Tibial nerve (tissue), 4 donors: ENCODE measurements around the gene FAAH. TPM values are rescaled to one million over a fixed set of nuclear protein-coding genes. Genes with fewer than 3 reads are reported as not detected.

ENCODE experiments used
- DNase-seq, 2 donors: peaks; one replicate each; pipeline ENCODE4 v3.0.0-alpha.2; 2019; ENCODE audit warnings: low spot score in 2 of 2
- H3K27ac ChIP-seq, 4 donors: fragments of 200-600 bp; sonication (generic) in 3 of 4; one replicate each; pipeline ENCODE4 v1.5.1; 2017 to 2019; ENCODE audit warnings: mild to moderate bottlenecking in 1 of 4
- H3K27me3 ChIP-seq, 2 donors: fragments of 200-600 bp; sonication (generic) in 1 of 2; one replicate each; pipeline versions ENCODE4 v1.5.1 to v1.6.0; 2017 to 2019
- H3K36me3 ChIP-seq, 3 donors: fragments of 200-600 bp; sonication (generic); one replicate each; pipeline ENCODE4 v1.5.1; 2018 to 2019
- H3K4me1 ChIP-seq, 4 donors: fragments of 200-600 bp; sonication (generic) in 3 of 4; one replicate each; pipeline ENCODE4 v1.5.1; 2017 to 2019
- H3K4me3 ChIP-seq, 4 donors: fragments of 200-600 bp; sonication (generic) in 3 of 4; one replicate each; pipeline ENCODE4 v1.5.1; 2017 to 2019; ENCODE audit warnings: mild to moderate bottlenecking in 1 of 4, moderate library complexity in 1 of 4
- H3K9me3 ChIP-seq, 4 donors: fragments of 200-600 bp; sonication (generic) in 3 of 4; one replicate each; pipeline ENCODE4 v1.5.1; 2017 to 2019
- EP300 ChIP-seq, 2 donors: sonication (generic); formaldehyde crosslinking; IDR thresholded peaks; one replicate each; pipeline ENCODE4 v1.6.1; 2017; ENCODE audit warnings: antibody characterized with exemption in 2 of 2, mild to moderate bottlenecking in 1 of 2
- POLR2A ChIP-seq, 2 donors: fragments of 450-650 bp; IDR thresholded peaks; one replicate each; pipeline ENCODE4 v1.6.1; 2017; ENCODE audit warnings: antibody characterized with exemption in 2 of 2, mild to moderate bottlenecking in 2 of 2, moderate library complexity in 2 of 2
- WGBS, 2 donors: methylation state at CpG; one replicate each; pipeline ENCODE4 v1.1.5; 2018; 5-methylcytosine and 5-hydroxymethylcytosine counted together
- total RNA-seq, 4 donors: library from RNA; depleted of rRNA; stranded (reverse); fragments of >200 nt; gene quantifications; one replicate each; pipeline ENCODE4 v1.1.0, GENCODE V29; 2016
- TF ChIP-seq, protein P1 (sequence below), 5 experiments: fragments of 200-600 bp in 3 of 5; fragments of 450-650 bp in 2 of 5; sonication (generic) in 3 of 5; IDR thresholded peaks; one replicate each; pipeline ENCODE4 v1.5.1; 2016 to 2019; ENCODE audit warnings: antibody characterized with exemption in 5 of 5, mild to moderate bottlenecking in 3 of 5, moderate library complexity in 2 of 5

Gene FAAH
- total RNA-seq, 4 donors from 2014 or later = 42.3 to 135 (median 121) TPM

DNA sequence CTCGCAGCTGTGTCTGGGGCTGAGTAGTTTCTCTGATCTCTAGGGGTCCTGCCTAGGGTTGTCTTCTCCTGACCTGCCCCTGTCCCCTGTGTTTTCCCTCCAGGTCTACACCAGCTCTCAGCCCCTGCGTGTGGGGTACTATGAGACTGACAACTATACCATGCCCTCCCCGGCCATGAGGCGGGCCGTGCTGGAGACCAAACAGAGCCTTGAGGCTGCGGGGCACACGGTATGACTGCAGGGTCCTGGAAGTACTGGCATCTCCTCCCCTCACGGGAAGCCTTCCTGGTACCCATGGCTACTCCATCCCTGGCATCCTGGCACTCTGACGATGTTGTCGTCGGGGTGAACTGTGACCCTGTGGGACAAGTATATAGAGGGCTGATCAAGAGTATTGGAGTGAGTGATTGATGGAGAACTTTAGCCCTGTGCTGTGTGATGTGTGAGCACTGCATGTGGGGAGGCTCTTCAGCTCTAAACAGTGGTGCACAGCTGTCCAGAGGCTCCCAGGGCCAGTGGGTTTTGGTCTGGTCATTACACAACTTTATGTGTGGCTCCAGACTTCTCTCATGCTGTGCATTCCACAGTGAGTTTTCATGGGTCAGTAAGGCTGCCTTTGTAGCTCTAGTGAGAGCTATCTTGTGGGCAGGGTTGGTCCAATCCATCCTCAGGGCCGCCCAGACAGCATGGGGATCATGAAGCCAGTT, 14.4 kb downstream of the FAAH start:
- DNase-seq = no peak
- 90 to 94% methylated on average over 12 of the region's 12 CpGs for WGBS, 2 donors
- Histone ChIP-seq H3K4me3 (no peak overlapping the region), H3K4me1 (peaks cover 0 to 19% (median 7%) of the 10 kb centered on the region in 4 donors), H3K27me3 (no peaks in the 10 kb centered on the region), H3K36me3 (peaks cover 0 to 62% (median 0%) of the 10 kb centered on the region in 3 donors), H3K9me3 (no peaks in the 10 kb centered on the region), H3K27ac (no peak overlapping the region)
- TF ChIP-seq POLR2A (IDR thresholded peaks at IDR 0.05) = no peak
- TF ChIP-seq, protein P1, sequence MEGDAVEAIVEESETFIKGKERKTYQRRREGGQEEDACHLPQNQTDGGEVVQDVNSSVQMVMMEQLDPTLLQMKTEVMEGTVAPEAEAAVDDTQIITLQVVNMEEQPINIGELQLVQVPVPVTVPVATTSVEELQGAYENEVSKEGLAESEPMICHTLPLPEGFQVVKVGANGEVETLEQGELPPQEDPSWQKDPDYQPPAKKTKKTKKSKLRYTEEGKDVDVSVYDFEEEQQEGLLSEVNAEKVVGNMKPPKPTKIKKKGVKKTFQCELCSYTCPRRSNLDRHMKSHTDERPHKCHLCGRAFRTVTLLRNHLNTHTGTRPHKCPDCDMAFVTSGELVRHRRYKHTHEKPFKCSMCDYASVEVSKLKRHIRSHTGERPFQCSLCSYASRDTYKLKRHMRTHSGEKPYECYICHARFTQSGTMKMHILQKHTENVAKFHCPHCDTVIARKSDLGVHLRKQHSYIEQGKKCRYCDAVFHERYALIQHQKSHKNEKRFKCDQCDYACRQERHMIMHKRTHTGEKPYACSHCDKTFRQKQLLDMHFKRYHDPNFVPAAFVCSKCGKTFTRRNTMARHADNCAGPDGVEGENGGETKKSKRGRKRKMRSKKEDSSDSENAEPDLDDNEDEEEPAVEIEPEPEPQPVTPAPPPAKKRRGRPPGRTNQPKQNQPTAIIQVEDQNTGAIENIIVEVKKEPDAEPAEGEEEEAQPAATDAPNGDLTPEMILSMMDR (IDR thresholded peaks at IDR 0.05) = no peak
- TF ChIP-seq EP300 (IDR thresholded peaks at IDR 0.05) = no peak

DNA sequence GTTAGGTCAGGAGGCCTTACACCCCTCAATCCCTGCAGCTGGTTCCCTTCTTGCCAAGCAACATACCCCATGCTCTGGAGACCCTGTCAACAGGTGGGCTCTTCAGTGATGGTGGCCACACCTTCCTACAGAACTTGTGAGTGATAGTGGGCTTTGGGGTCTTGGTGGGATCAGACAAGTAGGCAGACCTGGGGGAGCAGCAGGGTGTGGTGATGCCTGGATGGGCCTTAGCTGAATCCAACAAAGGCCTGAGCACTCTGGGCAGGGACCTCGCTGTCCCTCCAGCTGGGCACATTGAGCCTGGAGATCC, 14.9 kb downstream of the FAAH start:
- Histone ChIP-seq H3K27ac (no peak overlapping the region), H3K36me3 (peaks cover 0 to 67% (median 0%) of the 10 kb centered on the region in 3 donors), H3K4me1 (peaks cover 0 to 18% (median 7%) of the 10 kb centered on the region in 4 donors), H3K4me3 (no peak overlapping the region), H3K9me3 (no peaks in the 10 kb centered on the region), H3K27me3 (no peaks in the 10 kb centered on the region)
- TF ChIP-seq, protein P1 (IDR thresholded peaks at IDR 0.05) = no peak
- TF ChIP-seq EP300 (IDR thresholded peaks at IDR 0.05) (no peak), POLR2A (IDR thresholded peaks at IDR 0.05) (no peak)
- DNase-seq = no peak
- 71 to 100% methylated on average over 1 of the region's 1 CpG for WGBS, 2 donors

DNA sequence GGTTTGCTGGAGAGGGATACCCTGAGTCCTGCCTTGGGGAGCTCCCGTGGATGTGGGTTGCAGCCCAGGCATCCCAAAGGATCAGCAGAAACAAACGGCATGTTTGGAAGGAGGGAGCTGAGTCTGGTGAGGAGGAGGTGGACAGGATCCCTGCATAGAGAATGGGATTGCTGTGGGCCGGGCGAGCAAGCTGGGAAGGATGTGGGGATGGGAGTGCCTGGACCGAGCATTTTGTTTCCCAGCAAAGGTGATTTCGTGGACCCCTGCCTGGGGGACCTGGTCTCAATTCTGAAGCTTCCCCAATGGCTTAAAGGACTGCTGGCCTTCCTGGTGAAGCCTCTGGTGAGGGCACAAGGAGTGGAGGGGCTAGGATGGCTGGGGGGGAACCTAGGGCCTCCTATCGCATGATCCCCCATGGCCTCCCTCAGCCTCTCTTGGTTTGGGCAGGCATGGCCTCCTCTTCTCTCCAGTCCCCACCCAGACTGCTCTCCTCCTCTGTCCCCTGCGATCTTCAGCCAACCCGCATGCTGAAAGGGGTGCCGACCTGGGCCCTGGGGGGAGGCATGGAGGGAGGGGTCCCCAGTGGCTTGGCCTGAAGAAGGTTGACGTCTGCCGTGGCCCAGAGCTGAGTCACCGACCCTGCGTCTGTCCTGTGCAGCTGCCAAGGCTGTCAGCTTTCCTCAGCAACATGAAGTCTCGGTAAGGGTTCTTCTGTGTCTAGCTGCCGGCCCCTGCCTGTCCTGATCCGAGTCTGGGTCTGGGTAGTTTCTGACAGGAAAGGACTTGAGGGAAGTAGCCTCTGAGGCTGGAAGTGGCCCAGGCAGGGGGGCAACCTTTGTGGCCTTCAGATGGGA, 16.3 kb downstream of the FAAH start:
- H3K27me3 ChIP-seq = no peaks in the 10 kb centered on the region
- H3K27ac ChIP-seq = peak overlapping the region in 1 of 4 donors; percentile 27
- TF ChIP-seq, protein P1 (IDR thresholded peaks at IDR 0.05) = no peak
- TF ChIP-seq POLR2A (IDR thresholded peaks at IDR 0.05) = no peak
- TF ChIP-seq EP300 (IDR thresholded peaks at IDR 0.05) = no peak
- H3K36me3 ChIP-seq = peaks cover 0 to 69% (median 0%) of the 10 kb centered on the region in 3 donors
- no peaks in the 10 kb centered on the region for H3K9me3 ChIP-seq
- 80 to 84% methylated on average over 13 to 17 of the region's 17 CpGs for WGBS, 2 donors
- no peak for DNase-seq
- peaks cover 0 to 18% (median 7%) of the 10 kb centered on the region in 4 donors for H3K4me1 ChIP-seq
- no peak overlapping the region for H3K4me3 ChIP-seq

DNA sequence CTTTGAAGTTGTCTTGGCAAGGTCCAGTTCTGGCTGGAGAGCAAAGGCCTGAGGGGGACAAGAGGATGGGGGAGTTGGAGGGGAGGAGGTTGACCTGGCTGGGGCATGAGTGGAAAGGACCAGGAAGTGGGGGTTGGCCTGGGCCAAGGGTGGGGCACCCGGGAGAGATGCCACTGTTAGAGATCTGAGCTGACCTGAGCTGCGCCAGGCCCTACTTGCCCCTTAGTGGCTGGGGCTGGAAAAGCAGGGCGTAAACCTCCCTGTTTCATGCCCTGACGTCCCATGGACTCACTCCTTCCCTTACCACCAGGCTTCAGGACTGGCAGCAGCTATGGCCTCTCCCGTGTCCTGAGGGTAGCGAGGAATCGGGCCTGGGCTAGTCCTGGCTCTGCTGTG, 16.9 kb downstream of the FAAH start:
- 84 to 86% methylated on average over 7 of the region's 7 CpGs for WGBS, 2 donors
- Histone ChIP-seq H3K4me1 (peaks cover 0 to 12% (median 5%) of the 10 kb centered on the region in 4 donors), H3K36me3 (peaks cover 0 to 69% (median 0%) of the 10 kb centered on the region in 3 donors), H3K27me3 (no peaks in the 10 kb centered on the region), H3K4me3 (no peak overlapping the region), H3K9me3 (no peaks in the 10 kb centered on the region), H3K27ac (peak overlapping the region in 1 of 4 donors; percentile 27)
- TF ChIP-seq POLR2A (IDR thresholded peaks at IDR 0.05) = no peak
- TF ChIP-seq, protein P1 (IDR thresholded peaks at IDR 0.05) = no peak
- no peak for DNase-seq
